ENCODE data around the gene EPB41.

DNA sequence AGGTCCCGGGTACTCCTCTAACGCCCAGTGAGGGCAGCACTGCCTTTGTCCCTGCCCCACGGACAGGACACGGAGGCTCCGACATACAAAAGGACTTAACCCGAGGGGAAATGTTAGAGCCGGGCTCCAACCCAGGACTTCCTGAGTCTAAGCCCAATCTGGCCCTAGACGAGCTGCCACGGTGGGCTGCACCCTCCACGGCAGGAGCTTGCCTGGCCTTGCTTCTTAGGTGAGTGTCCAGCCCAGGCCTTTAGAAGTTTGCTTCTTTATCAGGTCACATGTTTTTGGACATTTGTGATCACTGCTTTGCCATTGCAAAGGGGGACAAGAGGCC is 220.3 kb downstream of the EPB41 start:
- TF ChIP-seq POLR2A (IDR thresholded peaks at IDR 0.05) = no peak
- TF ChIP-seq, protein P1, sequence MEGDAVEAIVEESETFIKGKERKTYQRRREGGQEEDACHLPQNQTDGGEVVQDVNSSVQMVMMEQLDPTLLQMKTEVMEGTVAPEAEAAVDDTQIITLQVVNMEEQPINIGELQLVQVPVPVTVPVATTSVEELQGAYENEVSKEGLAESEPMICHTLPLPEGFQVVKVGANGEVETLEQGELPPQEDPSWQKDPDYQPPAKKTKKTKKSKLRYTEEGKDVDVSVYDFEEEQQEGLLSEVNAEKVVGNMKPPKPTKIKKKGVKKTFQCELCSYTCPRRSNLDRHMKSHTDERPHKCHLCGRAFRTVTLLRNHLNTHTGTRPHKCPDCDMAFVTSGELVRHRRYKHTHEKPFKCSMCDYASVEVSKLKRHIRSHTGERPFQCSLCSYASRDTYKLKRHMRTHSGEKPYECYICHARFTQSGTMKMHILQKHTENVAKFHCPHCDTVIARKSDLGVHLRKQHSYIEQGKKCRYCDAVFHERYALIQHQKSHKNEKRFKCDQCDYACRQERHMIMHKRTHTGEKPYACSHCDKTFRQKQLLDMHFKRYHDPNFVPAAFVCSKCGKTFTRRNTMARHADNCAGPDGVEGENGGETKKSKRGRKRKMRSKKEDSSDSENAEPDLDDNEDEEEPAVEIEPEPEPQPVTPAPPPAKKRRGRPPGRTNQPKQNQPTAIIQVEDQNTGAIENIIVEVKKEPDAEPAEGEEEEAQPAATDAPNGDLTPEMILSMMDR (IDR thresholded peaks at IDR 0.05) = no peak

All from Peyer's patch (tissue), 4 donors.